Measurements from ENCODE around the gene ENAH.

- no peak for TF ChIP-seq MYC (IDR thresholded peaks at IDR 0.05; ENCODE audit: low read depth, low read length)
- TF ChIP-seq MYC (CRISPR knock-in tag; IDR thresholded peaks at IDR 0.05; ENCODE audit: borderline replicate concordance, low read depth): no peak
- TF ChIP-seq NCOA4 (IDR thresholded peaks at IDR 0.05; ENCODE audit: partially characterized antibody): no peak
- no peak for TF ChIP-seq ZNF282 (CRISPR knock-in tag; IDR thresholded peaks at IDR 0.05)
- TF ChIP-seq ZNF79 (CRISPR knock-in tag; IDR thresholded peaks at IDR 0.05; ENCODE audit: low read depth): no peak
- no peak for TF ChIP-seq CHD2 (IDR thresholded peaks at IDR 0.05; ENCODE audit: low read depth, low read length)
- TF ChIP-seq EZH2 (IDR thresholded peaks at IDR 0.05; ENCODE audit: borderline replicate concordance, low read depth, low read length): no peak
Observed at GRCh38 chr1:225608014-225608796, 44.7 kb downstream of the ENAH start.
